GM12874 (cell line): Measurements from ENCODE around the gene TSEN15.

ENCODE experiments used
- TF ChIP-seq, protein P1 (sequence below): IDR thresholded peaks from 2 replicates; pipeline ENCODE4 v1.5.1; 2011; ENCODE audit warnings: low read depth, mild to moderate bottlenecking, control low read depth, low read length, moderate library complexity; ENCODE audit not compliant: insufficient read depth

Gene TSEN15

GRCh38 chr1:184016169-184016568 is 35.4 kb upstream of the TSEN15 start:
- TF ChIP-seq, protein P1, sequence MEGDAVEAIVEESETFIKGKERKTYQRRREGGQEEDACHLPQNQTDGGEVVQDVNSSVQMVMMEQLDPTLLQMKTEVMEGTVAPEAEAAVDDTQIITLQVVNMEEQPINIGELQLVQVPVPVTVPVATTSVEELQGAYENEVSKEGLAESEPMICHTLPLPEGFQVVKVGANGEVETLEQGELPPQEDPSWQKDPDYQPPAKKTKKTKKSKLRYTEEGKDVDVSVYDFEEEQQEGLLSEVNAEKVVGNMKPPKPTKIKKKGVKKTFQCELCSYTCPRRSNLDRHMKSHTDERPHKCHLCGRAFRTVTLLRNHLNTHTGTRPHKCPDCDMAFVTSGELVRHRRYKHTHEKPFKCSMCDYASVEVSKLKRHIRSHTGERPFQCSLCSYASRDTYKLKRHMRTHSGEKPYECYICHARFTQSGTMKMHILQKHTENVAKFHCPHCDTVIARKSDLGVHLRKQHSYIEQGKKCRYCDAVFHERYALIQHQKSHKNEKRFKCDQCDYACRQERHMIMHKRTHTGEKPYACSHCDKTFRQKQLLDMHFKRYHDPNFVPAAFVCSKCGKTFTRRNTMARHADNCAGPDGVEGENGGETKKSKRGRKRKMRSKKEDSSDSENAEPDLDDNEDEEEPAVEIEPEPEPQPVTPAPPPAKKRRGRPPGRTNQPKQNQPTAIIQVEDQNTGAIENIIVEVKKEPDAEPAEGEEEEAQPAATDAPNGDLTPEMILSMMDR, result no peak

DNA sequence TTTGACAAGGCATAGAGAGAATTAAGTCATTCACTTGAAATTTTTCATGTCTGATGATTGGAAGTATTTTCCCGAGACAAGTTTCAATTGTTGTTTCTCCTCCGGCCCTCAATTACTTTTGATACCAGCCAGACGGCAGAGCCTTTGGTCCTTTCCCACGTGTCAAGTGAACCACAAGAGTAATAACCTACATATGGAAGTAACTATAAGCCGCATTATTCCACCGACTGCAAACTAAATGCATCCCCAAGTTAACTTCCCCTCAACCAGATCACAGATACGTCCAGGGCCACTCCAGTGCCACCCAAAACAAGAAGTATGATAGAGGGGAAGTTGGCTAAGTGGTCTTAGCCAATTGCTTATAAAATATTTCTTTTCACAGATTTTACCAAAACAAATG is 34.2 kb upstream of the TSEN15 start:
- TF ChIP-seq, protein P1, result no peak

- TF ChIP-seq, protein P1, result no peak
These were observed 32.9 kb upstream of the TSEN15 start for GRCh38 chr1:184018622-184019021.

DNA sequence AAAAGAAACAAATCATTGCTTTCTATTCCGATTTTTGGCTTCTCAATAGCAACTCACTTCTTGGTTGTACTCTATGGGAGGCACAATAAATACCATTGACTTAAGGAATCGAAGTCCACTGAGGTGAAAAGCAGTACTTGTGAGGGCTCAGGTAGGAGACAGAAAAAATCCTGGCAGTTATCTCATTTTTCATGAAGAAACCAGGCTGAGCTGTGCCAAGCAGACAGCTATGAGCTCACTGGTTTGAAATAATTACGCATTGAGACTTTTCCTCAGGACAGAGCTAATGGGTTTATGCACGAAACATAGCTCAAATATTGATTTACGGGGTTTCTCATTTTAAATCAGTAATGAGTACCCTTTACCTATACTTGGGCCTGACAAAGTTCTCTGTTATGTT is 32.5 kb upstream of the TSEN15 start:
- TF ChIP-seq, protein P1, result no peak

DNA sequence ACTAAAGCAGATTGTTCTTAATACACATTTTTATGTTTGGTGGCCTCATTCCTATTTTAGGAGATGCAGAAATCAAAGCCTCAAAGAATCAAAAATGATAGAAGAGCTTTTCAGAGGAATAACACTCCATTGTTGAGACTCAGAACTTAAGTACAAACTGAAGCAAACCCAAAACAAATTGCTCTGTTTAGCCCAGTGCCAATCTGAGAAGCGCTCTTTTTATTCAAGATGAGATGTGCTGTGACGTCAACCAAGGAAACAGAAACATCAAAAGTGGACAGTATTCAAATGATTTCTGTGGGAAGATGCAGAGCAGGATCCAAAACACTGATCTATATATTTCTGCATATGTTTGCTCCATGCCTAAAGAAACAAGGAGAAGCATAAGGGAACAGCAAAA is 32.0 kb upstream of the TSEN15 start:
- TF ChIP-seq, protein P1, result no peak

- TF ChIP-seq, protein P1, result no peak
These were observed 31.2 kb upstream of the TSEN15 start for GRCh38 chr1:184020328-184020727.

- TF ChIP-seq, protein P1, result no peak
These were observed 30.7 kb upstream of the TSEN15 start for GRCh38 chr1:184020855-184021254.

DNA sequence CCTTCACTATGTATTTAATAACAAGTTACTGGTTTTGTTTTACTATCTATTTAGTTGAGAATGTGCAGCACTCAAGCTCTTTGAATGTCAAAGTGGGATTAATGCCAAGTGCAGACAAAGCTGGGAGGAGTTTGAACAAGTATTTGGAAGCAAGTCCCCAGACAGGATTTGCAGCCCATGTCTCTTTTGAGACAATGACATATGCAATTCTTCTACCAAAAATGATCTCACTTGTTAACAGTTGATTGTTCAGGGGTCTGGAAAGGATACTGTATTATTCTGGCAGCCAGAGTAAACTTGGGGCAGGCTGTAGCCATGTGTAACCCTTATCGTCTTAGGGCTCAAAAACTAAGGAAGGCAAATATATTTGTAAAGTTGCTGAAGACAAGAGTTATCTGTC is 29.8 kb upstream of the TSEN15 start:
- TF ChIP-seq, protein P1, result no peak
